Cardiac septum (tissue), 1 donor: Measurements from ENCODE around the gene ODAPH. TPM values are rescaled to one million over a fixed set of nuclear protein-coding genes. Genes with fewer than 3 reads are reported as not detected.

ENCODE experiments used
- total RNA-seq: library from RNA; stranded (reverse); fragmentation: NEBNext Ultra II Directional; extraction: Animal tissue kit (Norgen Biotek cat#: 25700); gene quantifications from one replicate; pipeline ENCODE4 v1.2.1, GENCODE V29; 2021
- donor health status: DM: no; HTN: no; CAD: no.

Gene ODAPH
- total RNA-seq, 1 donor from 2014 or later = not detected

Other genes starting within 250 kb of the ODAPH start
- 43.4 TPM for gene RCHY1, start 41.7 kb upstream of the ODAPH start, total RNA-seq
- 22.6 TPM for gene THAP6, start 41.6 kb upstream of the ODAPH start, total RNA-seq
- 0.70 TPM for gene CDKL2, start 74.5 kb downstream of the ODAPH start, total RNA-seq
- gene G3BP2, start 117.3 kb downstream of the ODAPH start, total RNA-seq = 78.3 TPM
- gene USO1, start 168.5 kb downstream of the ODAPH start, total RNA-seq = 70.5 TPM